Activated CD8-positive, alpha-beta T cell treated with anti-CD3 and anti-CD28 coated beads for 36 hours (primary cell): ENCODE results near the gene SMIM38. TPM values are rescaled to one million over a fixed set of nuclear protein-coding genes. Genes with fewer than 3 reads are reported as not detected.

Experiments used
- ATAC-seq: fragments of 200-7000 bp; cut with Tn5 transposase; one replicate; pipeline ENCODE4 v1.10.0; 2021; ENCODE audit warnings: mild to moderate bottlenecking, moderate library complexity
- CTCF ChIA-PET: fragments of 350-600 bp; sonication (Branson Sonifier 250); formaldehyde crosslinking; loops from one replicate; lab custom pipeline; 2021; ENCODE audit warnings: antibody characterized with exemption; lab: Charles Lee
- POLR2A ChIA-PET: fragments of 350-600 bp; sonication (Branson Sonifier 250); formaldehyde crosslinking; loops from one replicate; lab custom pipeline; 2021; ENCODE audit warnings: antibody characterized with exemption; lab: Charles Lee
- DNase-seq: peaks from one replicate; pipeline ENCODE4 v3.0.0-alpha.2; 2020
- H3K27ac Mint-ChIP-seq: one replicate; pipeline ENCODE4 v1.8.0; 2021; ENCODE audit warnings: mild to moderate bottlenecking, mixed read lengths
- H3K27me3 Mint-ChIP-seq: one replicate; pipeline ENCODE4 v1.8.0; 2021; ENCODE audit warnings: mixed read lengths
- H3K36me3 Mint-ChIP-seq: one replicate; pipeline ENCODE4 v1.8.0; 2021; ENCODE audit warnings: low read depth, mixed read lengths
- H3K4me1 Mint-ChIP-seq: one replicate; pipeline ENCODE4 v1.8.0; 2021; ENCODE audit warnings: low read depth, mixed read lengths
- H3K4me3 Mint-ChIP-seq: one replicate; pipeline ENCODE4 v1.8.0; 2021; ENCODE audit warnings: mild to moderate bottlenecking, moderate library complexity, mixed read lengths
- H3K9me3 Mint-ChIP-seq: one replicate; pipeline ENCODE4 v1.8.0; 2021; ENCODE audit warnings: mixed read lengths
- intact Hi-C: fragments of 100-400 bp; cut with micrococcal nuclease; formaldehyde crosslinking; loops from one replicate; pipeline ENCODE4 v1.10.0; 2022
- total RNA-seq, 2 experiments: library from RNA; stranded (reverse); gene quantifications; one replicate each; pipeline ENCODE4 v1.2.3, GENCODE V29; 2021
- TF ChIP-seq, protein P1 (sequence below): fragments of 200-600 bp; IDR thresholded peaks from one replicate; pipeline ENCODE4 v1.8.0; 2022; ENCODE audit warnings: antibody characterized with exemption, mild to moderate bottlenecking

The SMIM38 gene
- under 1 TPM; 0.31 to 0.77 TPM for total RNA-seq

DNA sequence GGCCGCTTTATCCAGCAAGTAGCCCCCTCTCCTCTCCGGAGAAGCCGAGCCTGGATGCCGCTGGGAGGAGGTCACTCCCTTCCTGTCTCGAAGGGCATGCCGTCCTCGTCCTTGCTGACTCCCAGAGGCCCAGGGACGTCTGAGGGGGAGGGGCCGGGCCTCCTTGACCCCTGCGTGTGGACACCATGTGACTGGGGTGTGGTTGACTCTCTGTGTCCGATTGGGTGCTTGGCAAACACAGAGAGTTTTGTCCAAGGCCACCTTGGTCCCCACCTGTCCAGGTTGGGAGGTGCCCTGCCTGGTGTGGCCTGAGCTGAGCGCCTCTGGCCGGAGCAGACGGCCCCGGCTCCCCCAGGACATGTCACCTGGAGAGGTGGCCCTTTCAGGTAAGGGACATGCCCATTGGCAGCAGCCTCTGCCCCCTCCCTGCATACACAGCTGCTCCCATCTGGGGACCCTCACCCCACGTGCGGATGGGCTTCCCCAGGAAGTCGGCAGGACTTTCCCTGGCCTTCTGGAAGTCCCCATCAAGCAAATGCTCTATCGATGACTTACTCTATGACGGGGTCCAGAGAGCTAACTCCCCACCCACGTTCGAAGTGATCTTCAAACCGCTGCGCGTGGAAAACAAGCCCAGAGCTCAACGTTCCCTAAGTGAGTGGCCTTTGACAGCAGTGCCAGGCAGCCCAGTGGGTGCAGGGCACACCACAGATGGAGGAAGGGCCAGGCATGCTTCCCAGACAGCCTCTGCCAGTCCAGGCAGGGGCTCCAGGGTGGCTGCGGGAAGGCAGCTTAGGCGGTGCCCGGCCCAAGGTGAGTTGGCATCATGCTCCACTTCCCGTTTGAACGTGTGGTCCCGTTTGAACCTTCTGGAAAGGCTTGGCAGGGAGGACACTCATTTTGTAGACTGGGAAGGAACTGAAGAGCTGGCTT, at the start of gene SMIM38:
TSS of gene SMIM38 (plus strand) at position 634 of the 933 bp plus-strand sequence. CDS start 1,912 bp downstream, outside the sequence.
- peak; percentile 52 for DNase-seq
- Mint-ChIP-seq H3K4me1 (peaks cover 12% of the 10 kb centered on the region), H3K4me3 (no peak within 1 kb of the TSS), H3K27ac (peak within 1 kb of the TSS; percentile 68), H3K36me3 (no peaks in the 10 kb centered on the region), H3K9me3 (no peaks in the 10 kb centered on the region), H3K27me3 (peaks cover 2% of the 10 kb centered on the region)
- peak; percentile 72 for ATAC-seq
- intact Hi-C loops, result no loop called here
- TF ChIP-seq, protein P1, sequence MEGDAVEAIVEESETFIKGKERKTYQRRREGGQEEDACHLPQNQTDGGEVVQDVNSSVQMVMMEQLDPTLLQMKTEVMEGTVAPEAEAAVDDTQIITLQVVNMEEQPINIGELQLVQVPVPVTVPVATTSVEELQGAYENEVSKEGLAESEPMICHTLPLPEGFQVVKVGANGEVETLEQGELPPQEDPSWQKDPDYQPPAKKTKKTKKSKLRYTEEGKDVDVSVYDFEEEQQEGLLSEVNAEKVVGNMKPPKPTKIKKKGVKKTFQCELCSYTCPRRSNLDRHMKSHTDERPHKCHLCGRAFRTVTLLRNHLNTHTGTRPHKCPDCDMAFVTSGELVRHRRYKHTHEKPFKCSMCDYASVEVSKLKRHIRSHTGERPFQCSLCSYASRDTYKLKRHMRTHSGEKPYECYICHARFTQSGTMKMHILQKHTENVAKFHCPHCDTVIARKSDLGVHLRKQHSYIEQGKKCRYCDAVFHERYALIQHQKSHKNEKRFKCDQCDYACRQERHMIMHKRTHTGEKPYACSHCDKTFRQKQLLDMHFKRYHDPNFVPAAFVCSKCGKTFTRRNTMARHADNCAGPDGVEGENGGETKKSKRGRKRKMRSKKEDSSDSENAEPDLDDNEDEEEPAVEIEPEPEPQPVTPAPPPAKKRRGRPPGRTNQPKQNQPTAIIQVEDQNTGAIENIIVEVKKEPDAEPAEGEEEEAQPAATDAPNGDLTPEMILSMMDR, result no peak
- ChIA-PET CTCF (interaction anchor here (1.1 kb wide), 1 partner anchor 11 kb away, joined by 3 read pairs; no protein-coding TSS in a partner anchor), POLR2A (interaction anchor here (0.7 kb wide), 1 partner anchor 142 kb away, joined by 3 read pairs; no protein-coding TSS in a partner anchor)

DNA sequence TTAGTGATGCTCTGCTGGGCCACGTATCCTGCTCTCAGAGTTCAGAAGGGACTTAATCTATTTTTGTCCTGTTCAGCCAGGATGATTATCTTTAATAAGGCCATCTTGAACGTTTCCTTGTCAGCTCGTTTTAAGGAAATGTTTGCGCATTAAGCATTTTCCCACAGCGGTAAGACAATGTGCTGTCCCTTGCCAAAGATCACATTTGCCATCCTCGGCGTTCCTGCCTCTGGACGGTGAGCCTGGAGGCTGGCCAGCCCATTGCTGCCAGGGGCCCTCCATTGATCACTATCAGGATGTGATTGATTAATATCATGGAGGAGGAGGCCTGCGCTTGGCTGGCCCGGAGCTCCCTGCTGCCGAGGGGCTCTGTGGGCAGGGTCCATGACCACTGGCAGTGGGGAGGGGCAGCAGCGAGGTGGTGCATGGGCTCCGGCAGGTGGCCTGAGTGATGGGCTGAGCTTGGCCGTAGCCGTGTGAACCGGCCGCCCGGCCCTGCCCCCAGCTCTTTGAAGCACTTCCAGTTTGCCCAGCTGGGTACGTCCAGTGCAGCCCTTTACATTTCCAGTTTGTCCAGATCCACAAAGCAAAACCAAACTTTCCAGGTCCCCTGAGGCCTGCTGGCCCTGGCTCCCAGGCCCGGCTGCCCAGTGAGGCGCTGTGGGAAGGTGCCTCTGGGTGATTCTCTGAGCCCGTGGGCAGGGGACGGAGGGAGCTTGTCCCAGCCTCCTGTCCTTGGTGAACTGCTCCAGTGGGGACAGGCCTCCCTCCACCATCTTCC, 49.5 kb upstream of the SMIM38 start:
- Mint-ChIP-seq H3K27ac (no peak overlapping the region), H3K27me3 (no peaks in the 10 kb centered on the region), H3K36me3 (peaks cover 2% of the 10 kb centered on the region), H3K4me1 (peaks cover 6% of the 10 kb centered on the region), H3K9me3 (peaks cover 6% of the 10 kb centered on the region), H3K4me3 (no peak overlapping the region)
- intact Hi-C loops, result loop anchor here (10.0 kb wide), 1 partner anchor 189 kb away; the partner anchor contains the start of gene MYEOV
- DNase-seq, result no peak
- TF ChIP-seq, protein P1, result no peak
- ChIA-PET CTCF (no interaction called here), POLR2A (interaction anchor here (1.6 kb wide), 1 partner anchor 411 kb away, joined by 3 read pairs; no protein-coding TSS in a partner anchor)
- ATAC-seq, result no peak

GRCh38 chr11:69107413-69107812, 48.3 kb upstream of the SMIM38 start:
- POLR2A ChIA-PET, result interaction anchor here (1.6 kb wide), 1 partner anchor 410 kb away, joined by 3 read pairs; no protein-coding TSS in a partner anchor
- peaks cover 6% of the 10 kb centered on the region for H3K9me3 Mint-ChIP-seq
- no peak overlapping the region for H3K4me3 Mint-ChIP-seq
- intact Hi-C loops, result loop anchor here (10.0 kb wide), 1 partner anchor 187 kb away; the partner anchor contains the start of gene MYEOV
- H3K36me3 Mint-ChIP-seq, result peaks cover 2% of the 10 kb centered on the region
- H3K27ac Mint-ChIP-seq, result no peak overlapping the region
- no peak for ATAC-seq
- DNase-seq, result no peak
- H3K27me3 Mint-ChIP-seq, result no peaks in the 10 kb centered on the region
- TF ChIP-seq, protein P1, result no peak
- CTCF ChIA-PET, result no interaction called here
- H3K4me1 Mint-ChIP-seq, result peaks cover 4% of the 10 kb centered on the region

DNA sequence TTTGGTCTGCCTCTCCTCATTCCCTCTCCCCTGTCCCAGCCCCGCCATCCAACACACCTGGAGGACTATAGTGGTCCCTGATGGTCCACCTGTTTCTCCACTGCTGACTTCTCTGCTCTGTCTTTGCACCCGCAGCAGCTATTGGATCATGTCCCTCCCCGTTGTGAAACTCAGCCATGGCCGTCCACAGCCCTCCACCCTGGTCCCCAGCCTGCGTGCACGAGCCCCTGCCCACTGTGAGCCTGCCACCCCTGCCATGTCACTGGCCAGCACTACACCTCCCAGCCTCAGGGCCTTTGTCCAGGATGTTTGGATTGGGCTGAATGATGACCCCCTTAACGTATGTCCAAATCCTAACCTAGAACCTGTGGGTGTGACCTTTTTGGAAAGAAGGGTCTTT, 47.7 kb upstream of the SMIM38 start:
- intact Hi-C loops, result loop anchor here (10.0 kb wide), 1 partner anchor 187 kb away; the partner anchor contains the start of gene MYEOV
- TF ChIP-seq, protein P1, result no peak
- CTCF ChIA-PET, result no interaction called here
- ATAC-seq, result no peak
- DNase-seq, result no peak
- H3K27me3 Mint-ChIP-seq, result no peaks in the 10 kb centered on the region
- H3K9me3 Mint-ChIP-seq, result peaks cover 6% of the 10 kb centered on the region
- no peak overlapping the region for H3K4me3 Mint-ChIP-seq
- peaks cover 4% of the 10 kb centered on the region for H3K4me1 Mint-ChIP-seq
- POLR2A ChIA-PET, result interaction anchor here (1.6 kb wide), 1 partner anchor 409 kb away, joined by 3 read pairs; no protein-coding TSS in a partner anchor
- H3K36me3 Mint-ChIP-seq, result peaks cover 2% of the 10 kb centered on the region
- no peak overlapping the region for H3K27ac Mint-ChIP-seq
